PFSK-1 (cell line): ENCODE data around the gene NPPA.

Experiments used
- POLR2AphosphoS5 ChIP-seq: IDR thresholded peaks from 2 replicates; pipeline ENCODE4 v1.6.1; 2012; ENCODE audit warnings: low read depth, mild to moderate bottlenecking, control low read depth, low read length, moderate library complexity
- TF ChIP-seq, protein P1 (sequence below), 2 experiments: IDR thresholded peaks; 2 replicates each; pipeline versions ENCODE4 v1.6.1 to v1.8.0; 2011 to 2012; ENCODE audit warnings: low read depth in 2 of 2, low read length in 2 of 2, control low read depth in 1 of 2, inconsistent platforms in 1 of 2, mild to moderate bottlenecking in 1 of 2, moderate library complexity in 1 of 2; ENCODE audit not compliant: insufficient read depth in 1 of 2

DNA sequence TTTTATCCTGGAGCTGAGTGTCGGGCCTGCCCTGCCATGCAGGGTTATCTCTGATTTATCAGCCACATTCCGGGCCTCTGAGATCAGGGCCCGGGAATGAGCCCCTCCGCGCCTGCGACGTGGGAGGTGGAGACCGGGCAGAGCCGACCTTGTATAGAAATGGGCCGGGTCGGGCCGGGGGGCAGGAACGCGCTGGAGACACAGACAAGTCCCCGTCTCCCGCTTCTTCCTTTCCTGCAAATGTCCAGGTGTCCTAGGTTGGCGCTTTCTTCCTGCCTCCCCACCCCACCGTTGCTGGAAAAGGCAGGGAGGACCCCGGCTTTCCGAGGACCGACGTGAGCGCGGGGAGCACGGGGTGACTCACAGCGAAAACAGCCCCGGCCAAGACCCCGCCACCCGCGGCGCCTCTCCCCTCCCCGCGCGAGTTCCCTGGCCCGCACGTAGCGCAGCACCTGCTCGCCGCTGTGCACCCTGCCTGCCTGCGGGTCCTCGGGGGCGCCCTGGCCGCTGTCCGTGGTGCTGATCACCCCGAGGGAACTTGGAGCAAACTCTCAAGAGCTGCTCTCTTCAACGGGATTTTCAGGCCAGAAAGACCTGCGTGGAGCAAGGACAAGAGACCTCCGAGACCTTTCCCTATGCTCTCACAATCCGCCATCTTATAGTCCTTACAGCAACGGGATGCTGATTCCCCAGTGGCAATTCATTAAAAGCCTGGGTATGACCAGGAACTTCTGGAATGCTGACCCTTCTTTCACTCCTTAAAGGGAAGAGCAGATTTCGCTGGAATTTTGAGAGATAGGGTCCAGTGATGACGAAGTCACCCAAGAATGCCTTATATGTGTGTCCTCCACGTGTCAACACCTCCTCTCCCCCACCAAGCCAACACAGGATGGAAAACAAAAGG lies 11.6 kb upstream of the NPPA start:
- TF ChIP-seq, protein P1, sequence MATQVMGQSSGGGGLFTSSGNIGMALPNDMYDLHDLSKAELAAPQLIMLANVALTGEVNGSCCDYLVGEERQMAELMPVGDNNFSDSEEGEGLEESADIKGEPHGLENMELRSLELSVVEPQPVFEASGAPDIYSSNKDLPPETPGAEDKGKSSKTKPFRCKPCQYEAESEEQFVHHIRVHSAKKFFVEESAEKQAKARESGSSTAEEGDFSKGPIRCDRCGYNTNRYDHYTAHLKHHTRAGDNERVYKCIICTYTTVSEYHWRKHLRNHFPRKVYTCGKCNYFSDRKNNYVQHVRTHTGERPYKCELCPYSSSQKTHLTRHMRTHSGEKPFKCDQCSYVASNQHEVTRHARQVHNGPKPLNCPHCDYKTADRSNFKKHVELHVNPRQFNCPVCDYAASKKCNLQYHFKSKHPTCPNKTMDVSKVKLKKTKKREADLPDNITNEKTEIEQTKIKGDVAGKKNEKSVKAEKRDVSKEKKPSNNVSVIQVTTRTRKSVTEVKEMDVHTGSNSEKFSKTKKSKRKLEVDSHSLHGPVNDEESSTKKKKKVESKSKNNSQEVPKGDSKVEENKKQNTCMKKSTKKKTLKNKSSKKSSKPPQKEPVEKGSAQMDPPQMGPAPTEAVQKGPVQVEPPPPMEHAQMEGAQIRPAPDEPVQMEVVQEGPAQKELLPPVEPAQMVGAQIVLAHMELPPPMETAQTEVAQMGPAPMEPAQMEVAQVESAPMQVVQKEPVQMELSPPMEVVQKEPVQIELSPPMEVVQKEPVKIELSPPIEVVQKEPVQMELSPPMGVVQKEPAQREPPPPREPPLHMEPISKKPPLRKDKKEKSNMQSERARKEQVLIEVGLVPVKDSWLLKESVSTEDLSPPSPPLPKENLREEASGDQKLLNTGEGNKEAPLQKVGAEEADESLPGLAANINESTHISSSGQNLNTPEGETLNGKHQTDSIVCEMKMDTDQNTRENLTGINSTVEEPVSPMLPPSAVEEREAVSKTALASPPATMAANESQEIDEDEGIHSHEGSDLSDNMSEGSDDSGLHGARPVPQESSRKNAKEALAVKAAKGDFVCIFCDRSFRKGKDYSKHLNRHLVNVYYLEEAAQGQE (IDR thresholded peaks at IDR 0.05; ENCODE audit: insufficient read depth in 1 of 2, low read depth in 2 of 2, low read length in 2 of 2), result peak; percentile 98
- no peak for TF ChIP-seq POLR2AphosphoS5
